ENCODE results near the gene ALK.

GRCh38 chr2:29250977-29251376 is 670.4 kb downstream of the ALK start:
- TF ChIP-seq, protein P1, sequence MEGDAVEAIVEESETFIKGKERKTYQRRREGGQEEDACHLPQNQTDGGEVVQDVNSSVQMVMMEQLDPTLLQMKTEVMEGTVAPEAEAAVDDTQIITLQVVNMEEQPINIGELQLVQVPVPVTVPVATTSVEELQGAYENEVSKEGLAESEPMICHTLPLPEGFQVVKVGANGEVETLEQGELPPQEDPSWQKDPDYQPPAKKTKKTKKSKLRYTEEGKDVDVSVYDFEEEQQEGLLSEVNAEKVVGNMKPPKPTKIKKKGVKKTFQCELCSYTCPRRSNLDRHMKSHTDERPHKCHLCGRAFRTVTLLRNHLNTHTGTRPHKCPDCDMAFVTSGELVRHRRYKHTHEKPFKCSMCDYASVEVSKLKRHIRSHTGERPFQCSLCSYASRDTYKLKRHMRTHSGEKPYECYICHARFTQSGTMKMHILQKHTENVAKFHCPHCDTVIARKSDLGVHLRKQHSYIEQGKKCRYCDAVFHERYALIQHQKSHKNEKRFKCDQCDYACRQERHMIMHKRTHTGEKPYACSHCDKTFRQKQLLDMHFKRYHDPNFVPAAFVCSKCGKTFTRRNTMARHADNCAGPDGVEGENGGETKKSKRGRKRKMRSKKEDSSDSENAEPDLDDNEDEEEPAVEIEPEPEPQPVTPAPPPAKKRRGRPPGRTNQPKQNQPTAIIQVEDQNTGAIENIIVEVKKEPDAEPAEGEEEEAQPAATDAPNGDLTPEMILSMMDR (IDR thresholded peaks at IDR 0.05), result no peak
- TF ChIP-seq POLR2A (IDR thresholded peaks at IDR 0.05), result no peak
